ENCODE measurements around the gene IFI27.
"Not testable (repeated sequence)": the region's sequence is repeated elsewhere in the genome, so short reads cannot be mapped to it uniquely, and the experiment has no call there.

Gene IFI27

GRCh38 chr14:94156143-94156542, 45.6 kb downstream of the IFI27 start:
- not testable (repeated sequence) for DNase-seq (ENCODE audit: low spot score)

- DNase-seq (ENCODE audit: low spot score): no peak
Measured at GRCh38 chr14:94157197-94157596, 46.7 kb downstream of the IFI27 start.

- DNase-seq (ENCODE audit: low spot score): no peak
Measured at GRCh38 chr14:94158239-94158883, 47.8 kb downstream of the IFI27 start.

- no peak for DNase-seq (ENCODE audit: low spot score)
Measured at GRCh38 chr14:94161058-94161457, 50.5 kb downstream of the IFI27 start.

GRCh38 chr14:94161981-94162380, 51.4 kb downstream of the IFI27 start:
- DNase-seq (ENCODE audit: low spot score): no peak

GRCh38 chr14:94162466-94162865, 51.9 kb downstream of the IFI27 start:
- DNase-seq (ENCODE audit: low spot score): no peak

- DNase-seq (ENCODE audit: low spot score): no peak
Measured at GRCh38 chr14:94163796-94164195, 53.3 kb downstream of the IFI27 start.

- DNase-seq (ENCODE audit: low spot score): no peak
Measured at GRCh38 chr14:94164685-94165431, 54.3 kb downstream of the IFI27 start.

GRCh38 chr14:94165744-94166143, 55.2 kb downstream of the IFI27 start:
- DNase-seq (ENCODE audit: low spot score): no peak
